Subcutaneous adipose tissue (tissue), 4 donors: Measurements from ENCODE around the gene CHCHD10. TPM values are rescaled to one million over a fixed set of nuclear protein-coding genes. Genes with fewer than 3 reads are reported as not detected.

Experiments
- CTCF ChIP-seq: fragments of 450-650 bp; IDR thresholded peaks from one replicate; pipeline ENCODE4 v1.5.1; 2016; ENCODE audit warnings: low read depth, mild to moderate bottlenecking, control low read depth, antibody characterized with exemption, moderate library complexity
- total RNA-seq, 4 donors: library from RNA; depleted of rRNA; stranded (reverse); fragments of >200 nt; gene quantifications; one replicate each; pipeline ENCODE4 v1.1.0, GENCODE V29; 2016

CHCHD10 gene
- total RNA-seq, 4 donors from 2014 or later = 9.3 to 84.6 (median 26.6) TPM

GRCh38 chr22:23718371-23719165 is 49.2 kb downstream of the CHCHD10 start:
- no peak for TF ChIP-seq CTCF

- TF ChIP-seq CTCF = no peak
These were observed 50.7 kb downstream of the CHCHD10 start for GRCh38 chr22:23716811-23717801.

Other genes with a start within 250 kb of the CHCHD10 start
- gene IGLL1, start 187.7 kb downstream of the CHCHD10 start, total RNA-seq = not detected
- 1 to 10 TPM in 1 of 4 donors, under 1 TPM in 2, not detected in 1; 0.44 to 1.5 (median 0.57) TPM for gene DRICH1, start 135.7 kb downstream of the CHCHD10 start, total RNA-seq
- gene RGL4, start 77.0 kb downstream of the CHCHD10 start, total RNA-seq = not detected
- 1 to 10 TPM; 2.9 to 7.0 (median 3.7) TPM for gene ZNF70, start 16.9 kb downstream of the CHCHD10 start, total RNA-seq
- gene VPREB3, start 13.5 kb downstream of the CHCHD10 start, total RNA-seq = 1 to 10 TPM in 1 of 4 donors, not detected in 3; 6.8 TPM
- not detected for gene C22orf15, start 5.0 kb downstream of the CHCHD10 start, total RNA-seq
- gene MMP11, start 4.9 kb upstream of the CHCHD10 start, total RNA-seq = 1 to 10 TPM; 2.1 to 2.8 (median 2.2) TPM
- gene SMARCB1, start 19.0 kb upstream of the CHCHD10 start, total RNA-seq = 10 to 100 TPM; 26.3 to 84.2 (median 37.5) TPM
- 1 to 10 TPM in 1 of 4 donors, under 1 TPM in 1, not detected in 2; 0.22 to 1.5 TPM for gene DERL3, start 71.0 kb upstream of the CHCHD10 start, total RNA-seq
- 10 to 100 TPM in 1 of 4 donors, 1 to 10 TPM in 3; 4.8 to 10.2 (median 5.5) TPM for gene SLC2A11, start 89.9 kb upstream of the CHCHD10 start, total RNA-seq
- 100 to 1,000 TPM in 3 of 4 donors, 10 to 100 TPM in 1; 58.8 to 202 (median 128) TPM for gene MIF, start 126.4 kb upstream of the CHCHD10 start, total RNA-seq
- 1 to 10 TPM; 1.7 to 7.5 (median 3.5) TPM for gene GSTT2B, start 193.2 kb upstream of the CHCHD10 start, total RNA-seq
- gene DDTL, start 198.9 kb upstream of the CHCHD10 start, total RNA-seq = under 1 TPM in 3 of 4 donors, not detected in 1; 0.65 to 0.94 (median 0.88) TPM
- 100 to 1,000 TPM in 2 of 4 donors, 10 to 100 TPM in 2; 94.9 to 211 (median 111) TPM for gene DDT, start 206.5 kb upstream of the CHCHD10 start, total RNA-seq
- not detected for gene GSTT2, start 212.2 kb upstream of the CHCHD10 start, total RNA-seq
- not detected for gene GSTT4, start 237.5 kb upstream of the CHCHD10 start, total RNA-seq
- 10 to 100 TPM; 22.5 to 50.9 (median 31.9) TPM for gene CABIN1, start 243.3 kb upstream of the CHCHD10 start, total RNA-seq